Skeletal muscle satellite cell (primary cell): ENCODE data around the gene NUMB.
"Not testable (repeated sequence)": the region's sequence is repeated elsewhere in the genome, so short reads cannot be mapped to it uniquely, and the experiment has no call there.

Experiments
- H3K27me3 ChIP-seq: 2 replicates; pipeline ENCODE4 v1.7.0; 2013; ENCODE audit warnings: low read length; ENCODE audit not compliant: control insufficient read depth, insufficient read depth
- H3K36me3 ChIP-seq: 2 replicates; pipeline ENCODE4 v1.7.0; 2013; ENCODE audit warnings: mild to moderate bottlenecking, control low read depth, low read length; ENCODE audit not compliant: insufficient read depth
- H3K4me1 ChIP-seq: 2 replicates; pipeline ENCODE4 v1.7.0; 2013; ENCODE audit warnings: low read length; ENCODE audit not compliant: control insufficient read depth, insufficient read depth
- H3K4me2 ChIP-seq: 2 replicates; pipeline ENCODE4 v1.7.0; 2013; ENCODE audit warnings: mild to moderate bottlenecking, low read length
- H3K4me3 ChIP-seq: 2 replicates; pipeline ENCODE4 v1.7.0; 2013; ENCODE audit warnings: low read length
- H3K9ac ChIP-seq: 2 replicates; pipeline ENCODE4 v1.7.0; 2013; ENCODE audit warnings: mild to moderate bottlenecking, low read depth, low read length, moderate library complexity
- H3K9me3 ChIP-seq: replicated peaks from 2 replicates; pipeline ENCODE4 v1.7.0; 2013; ENCODE audit warnings: mild to moderate bottlenecking, control low read depth, low read length

The NUMB gene

DNA sequence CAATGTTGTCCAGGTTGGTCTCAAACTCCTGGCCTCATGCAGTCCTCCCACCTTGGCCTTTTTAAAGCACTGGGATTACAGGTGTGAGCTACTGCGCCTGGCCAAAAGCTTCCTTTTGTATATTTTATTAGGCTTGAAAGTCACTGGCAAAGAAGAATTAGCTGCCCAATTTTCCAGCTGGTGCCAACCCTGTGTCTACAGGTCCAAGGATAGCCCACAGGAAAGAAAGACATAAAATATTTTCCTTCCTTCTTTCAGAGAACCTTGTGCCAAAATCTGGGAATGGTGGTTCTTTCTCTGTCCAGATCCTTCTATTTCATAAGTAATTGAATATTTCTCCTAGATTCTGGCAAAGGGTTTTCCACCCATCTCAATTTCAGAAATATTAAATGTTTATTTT, 84.1 kb downstream of the NUMB start:
- Histone ChIP-seq H3K4me1 (no peaks in the 10 kb centered on the region), H3K9ac (no peak overlapping the region), H3K36me3 (no peaks in the 10 kb centered on the region), H3K27me3 (no peaks in the 10 kb centered on the region), H3K4me3 (no peak overlapping the region), H3K4me2 (no peak overlapping the region), H3K9me3 (no peaks in the 10 kb centered on the region)

DNA sequence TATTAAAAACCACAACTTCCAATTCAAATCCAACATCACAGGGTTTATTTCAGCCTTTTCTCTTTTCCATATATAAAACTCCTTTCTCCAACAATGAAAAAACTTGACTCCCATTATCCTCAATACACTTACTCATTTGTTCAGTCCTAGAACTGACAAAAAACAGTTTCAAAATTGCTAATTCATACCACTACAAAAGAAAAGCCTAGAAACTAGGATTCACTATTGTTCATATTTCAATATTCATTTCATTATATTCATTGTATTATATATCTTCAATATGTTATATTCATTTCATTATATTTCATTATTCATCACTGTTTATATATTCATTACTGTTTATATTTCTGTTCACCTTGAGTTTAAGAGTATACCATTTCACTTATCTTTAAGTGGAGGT, 85.8 kb downstream of the NUMB start:
- no peaks in the 10 kb centered on the region for H3K9me3 ChIP-seq
- no peaks in the 10 kb centered on the region for H3K27me3 ChIP-seq
- no peaks in the 10 kb centered on the region for H3K4me1 ChIP-seq
- no peaks in the 10 kb centered on the region for H3K36me3 ChIP-seq
- H3K4me3 ChIP-seq = no peak overlapping the region
- no peak overlapping the region for H3K9ac ChIP-seq
- no peak overlapping the region for H3K4me2 ChIP-seq

DNA sequence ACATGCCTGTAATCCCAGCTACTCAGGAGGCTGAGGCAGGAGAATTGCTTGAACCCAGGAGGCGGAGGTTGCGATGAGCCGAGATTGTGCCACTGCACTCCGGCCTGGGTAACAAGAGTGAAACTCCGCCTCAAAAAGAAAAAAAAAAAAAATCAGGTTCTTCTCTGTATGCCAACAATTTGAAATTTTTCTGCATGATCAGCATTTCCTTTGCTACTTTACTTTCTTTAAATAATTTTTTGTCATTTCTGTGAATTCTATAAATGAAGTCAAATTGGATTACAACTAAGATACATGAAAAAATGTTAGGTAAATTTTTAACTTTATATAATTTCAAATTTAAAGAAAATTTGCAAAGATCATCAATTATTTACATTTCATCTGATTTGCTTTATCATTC, 87.8 kb downstream of the NUMB start:
- H3K9ac ChIP-seq = no peak overlapping the region
- H3K4me1 ChIP-seq = no peaks in the 10 kb centered on the region
- no peaks in the 10 kb centered on the region for H3K27me3 ChIP-seq

DNA sequence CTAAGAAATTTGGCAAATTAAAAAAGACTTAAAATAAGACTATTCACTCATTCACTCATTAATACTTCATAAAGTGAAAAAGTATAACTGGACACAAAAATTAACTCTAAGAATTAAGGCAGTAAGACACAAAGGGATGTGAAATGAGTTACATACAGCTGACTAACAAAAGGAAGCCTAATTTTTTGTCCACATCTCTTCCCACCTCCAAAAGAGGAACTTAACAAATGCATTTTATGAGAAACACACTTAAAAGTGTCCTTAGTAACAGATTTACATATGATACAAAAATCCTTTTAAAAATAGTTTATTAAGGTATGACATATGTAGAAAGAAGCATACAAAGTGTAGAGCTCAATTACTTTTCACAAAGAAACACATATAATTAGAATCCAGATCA, 88.9 kb downstream of the NUMB start:
- no peaks in the 10 kb centered on the region for H3K9me3 ChIP-seq
- H3K9ac ChIP-seq = no peak overlapping the region
- H3K4me3 ChIP-seq = no peak overlapping the region
- no peaks in the 10 kb centered on the region for H3K4me1 ChIP-seq
- H3K27me3 ChIP-seq = no peaks in the 10 kb centered on the region
- no peak overlapping the region for H3K4me2 ChIP-seq
- no peaks in the 10 kb centered on the region for H3K36me3 ChIP-seq

More for the DNA sequence above, 87.8 kb downstream of the NUMB start:
- no peaks in the 10 kb centered on the region for H3K36me3 ChIP-seq
- H3K4me3 ChIP-seq = no peak overlapping the region
- no peak overlapping the region for H3K4me2 ChIP-seq
- no peaks in the 10 kb centered on the region for H3K9me3 ChIP-seq

DNA sequence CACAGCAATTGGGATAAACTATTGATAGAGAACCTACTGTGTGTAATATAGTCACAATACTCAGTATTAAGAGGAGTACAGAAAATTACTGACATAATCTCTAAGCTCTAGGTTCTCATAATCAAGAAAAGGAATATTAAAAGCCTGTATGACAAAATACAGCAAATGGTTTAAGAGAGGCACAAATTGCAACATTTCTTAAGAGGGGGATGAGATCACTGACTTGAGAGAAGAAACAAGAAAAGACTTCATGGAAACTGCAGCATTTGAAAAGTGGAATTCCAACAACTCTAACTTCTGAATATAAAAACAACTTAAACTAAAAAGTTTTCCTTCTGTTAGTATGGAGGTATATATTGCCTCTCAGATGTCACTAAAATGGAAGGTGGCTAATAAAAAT, 89.7 kb downstream of the NUMB start:
- no peak overlapping the region for H3K4me2 ChIP-seq
- H3K36me3 ChIP-seq = peaks cover 1% of the 10 kb centered on the region
- H3K9me3 ChIP-seq = no peaks in the 10 kb centered on the region
- no peak overlapping the region for H3K9ac ChIP-seq
- no peaks in the 10 kb centered on the region for H3K4me1 ChIP-seq
- no peaks in the 10 kb centered on the region for H3K27me3 ChIP-seq
- no peak overlapping the region for H3K4me3 ChIP-seq

DNA sequence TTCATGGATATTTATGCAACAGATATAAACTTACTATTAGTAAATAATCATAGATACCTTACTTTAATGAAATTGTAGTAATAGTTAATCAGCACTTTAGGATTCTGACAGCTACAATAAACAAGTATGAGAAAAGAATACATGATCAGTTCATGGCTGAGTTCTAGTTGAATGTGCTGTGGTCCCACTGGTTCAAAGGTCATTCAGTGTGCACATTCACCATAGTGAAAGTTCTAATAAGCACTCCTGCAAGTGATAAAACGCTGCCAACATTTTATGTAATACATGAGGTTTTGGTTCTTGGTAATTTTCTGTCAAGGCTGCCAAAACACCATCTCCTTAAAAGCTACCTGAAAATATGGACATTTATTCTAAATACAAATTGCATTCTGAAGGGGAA, 92.6 kb downstream of the NUMB start:
- H3K4me3 ChIP-seq = no peak overlapping the region
- H3K9me3 ChIP-seq = no peaks in the 10 kb centered on the region
- H3K4me1 ChIP-seq = no peaks in the 10 kb centered on the region
- no peak overlapping the region for H3K9ac ChIP-seq
- no peaks in the 10 kb centered on the region for H3K27me3 ChIP-seq
- H3K4me2 ChIP-seq = no peak overlapping the region
- peaks cover 9% of the 10 kb centered on the region for H3K36me3 ChIP-seq

DNA sequence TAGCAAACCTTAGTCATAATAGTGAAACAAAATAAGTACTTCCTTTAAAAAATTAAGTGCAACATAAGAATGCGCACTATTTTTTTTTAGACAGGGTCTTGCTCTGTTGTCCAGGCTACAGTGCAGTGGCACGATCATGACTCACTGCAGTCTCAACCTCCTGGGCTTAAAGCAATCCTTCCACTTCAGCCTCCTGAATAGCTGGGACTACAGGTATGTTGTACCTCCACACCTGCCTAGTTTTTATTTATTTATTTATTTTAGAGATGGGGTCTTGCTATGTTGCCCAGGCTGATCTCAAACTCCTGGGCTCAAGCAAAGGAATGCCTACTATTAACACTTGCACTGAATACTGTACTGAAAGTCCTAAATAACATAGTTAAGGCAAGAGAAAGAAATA, 93.8 kb downstream of the NUMB start:
- no peaks in the 10 kb centered on the region for H3K4me1 ChIP-seq
- no peak overlapping the region for H3K9ac ChIP-seq
- no peak overlapping the region for H3K4me3 ChIP-seq
- H3K4me2 ChIP-seq = no peak overlapping the region
- peaks cover 9% of the 10 kb centered on the region for H3K36me3 ChIP-seq
- no peaks in the 10 kb centered on the region for H3K27me3 ChIP-seq
- H3K9me3 ChIP-seq = no peaks in the 10 kb centered on the region

DNA sequence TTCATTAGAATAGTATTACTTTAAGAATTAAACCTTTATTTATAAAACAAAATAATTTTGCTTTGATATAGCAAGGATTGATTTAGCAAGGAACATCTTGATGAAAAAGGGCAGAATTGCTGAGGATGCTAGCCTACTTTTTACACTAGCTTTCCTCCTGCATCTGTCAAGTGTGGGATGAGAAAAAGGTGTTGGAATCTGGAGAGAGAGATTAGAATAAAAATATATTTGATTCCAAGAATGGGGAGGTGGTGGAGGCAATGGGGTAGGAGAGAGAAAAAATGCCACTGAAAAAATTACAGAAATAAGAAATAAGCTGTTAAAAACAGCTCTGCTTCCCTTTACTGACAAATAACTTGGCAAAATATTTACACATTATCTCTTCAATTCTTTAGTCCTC, 98.9 kb downstream of the NUMB start:
- Histone ChIP-seq H3K4me1 (no peaks in the 10 kb centered on the region), H3K4me2 (no peak overlapping the region), H3K9me3 (no peaks in the 10 kb centered on the region), H3K9ac (no peak overlapping the region), H3K4me3 (no peak overlapping the region), H3K27me3 (no peaks in the 10 kb centered on the region), H3K36me3 (peaks cover 14% of the 10 kb centered on the region)

DNA sequence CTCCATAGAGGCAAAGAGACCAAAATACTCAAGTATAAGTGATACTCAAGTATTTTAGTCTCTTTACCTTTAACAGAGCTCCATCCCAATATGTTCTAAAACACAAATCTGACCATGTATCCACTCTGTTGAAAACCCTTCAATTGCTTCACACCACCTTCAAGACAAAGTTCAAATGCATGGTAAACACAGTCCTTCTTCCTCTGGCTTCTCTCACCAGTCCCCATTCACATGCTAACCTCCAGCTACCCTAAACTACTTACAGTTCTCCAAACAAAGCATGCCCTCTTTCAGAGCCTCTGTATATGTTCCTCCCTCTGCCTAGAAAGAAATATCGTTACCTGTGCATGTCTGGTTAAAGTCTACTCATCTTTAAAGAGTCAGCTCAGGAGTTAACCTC, 100.2 kb downstream of the NUMB start:
- H3K36me3 ChIP-seq = peaks cover 8% of the 10 kb centered on the region
- H3K9ac ChIP-seq = no peak overlapping the region
- H3K4me2 ChIP-seq = no peak overlapping the region
- no peaks in the 10 kb centered on the region for H3K9me3 ChIP-seq
- no peaks in the 10 kb centered on the region for H3K4me1 ChIP-seq
- no peak overlapping the region for H3K4me3 ChIP-seq
- H3K27me3 ChIP-seq = no peaks in the 10 kb centered on the region

DNA sequence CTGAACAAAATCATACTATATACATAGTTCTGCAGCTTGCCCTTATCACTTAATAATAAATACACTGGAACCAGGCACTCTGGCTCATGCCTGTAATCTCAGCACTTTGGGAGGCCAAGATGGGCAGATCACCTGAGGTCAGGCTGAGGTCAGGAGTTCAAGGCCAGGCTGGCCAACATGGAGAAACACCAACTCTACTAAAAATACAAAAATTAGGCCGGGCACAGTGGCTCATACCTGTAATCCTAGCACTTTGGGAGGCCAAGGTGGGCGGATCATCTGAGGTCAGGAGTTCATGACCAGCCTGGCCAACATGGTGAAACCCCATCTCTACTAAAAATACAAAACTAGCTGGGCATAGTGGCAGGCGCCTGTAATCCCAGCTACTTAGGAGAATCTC, 109.3 kb downstream of the NUMB start:
- H3K36me3 ChIP-seq, H3K4me3 ChIP-seq, H3K27me3 ChIP-seq, H3K9me3 ChIP-seq, H3K4me1 ChIP-seq, H3K4me2 ChIP-seq, H3K9ac ChIP-seq: not testable (repeated sequence)

DNA sequence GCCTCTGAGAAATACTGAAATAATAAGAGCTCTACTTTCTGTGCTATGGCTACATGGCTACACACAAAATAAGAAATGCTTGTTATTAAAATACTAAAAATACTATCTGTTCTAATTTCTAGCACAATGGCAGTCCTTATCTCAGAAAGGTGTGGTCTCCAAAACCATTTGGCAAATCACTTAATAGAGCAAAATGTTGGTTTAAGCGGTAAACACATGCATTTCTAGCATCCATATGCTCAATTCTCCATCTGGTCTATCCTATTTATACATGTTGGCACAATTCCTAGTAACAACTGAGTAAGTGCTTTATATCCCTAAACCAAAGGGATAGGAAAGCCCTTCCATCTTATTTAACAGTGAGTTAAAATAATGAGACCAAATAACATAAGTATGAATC, 114.0 kb downstream of the NUMB start:
- H3K36me3 ChIP-seq = peaks cover 4% of the 10 kb centered on the region
- no peaks in the 10 kb centered on the region for H3K9me3 ChIP-seq
- no peak overlapping the region for H3K9ac ChIP-seq
- no peaks in the 10 kb centered on the region for H3K27me3 ChIP-seq
- H3K4me1 ChIP-seq = no peaks in the 10 kb centered on the region
- H3K4me2 ChIP-seq = no peak overlapping the region
- H3K4me3 ChIP-seq = no peak overlapping the region

DNA sequence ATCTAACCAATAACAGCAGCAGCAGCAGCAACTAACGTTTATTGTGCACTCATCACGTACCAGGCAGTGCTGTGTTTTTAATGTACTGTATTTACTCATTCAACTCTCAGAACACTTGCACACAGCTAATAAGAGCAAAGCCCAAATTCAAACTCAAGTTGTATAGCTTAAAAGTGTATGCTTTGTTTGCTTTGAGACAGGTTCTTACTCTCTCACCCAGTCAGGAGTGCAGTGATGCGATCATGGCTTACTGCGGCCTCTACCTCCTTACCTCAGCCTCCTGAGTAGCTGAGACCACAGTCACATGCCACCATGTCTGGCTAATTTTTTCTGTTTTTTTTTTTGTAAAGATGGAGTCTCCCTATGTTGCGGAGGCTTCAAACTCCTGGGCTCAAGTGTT, 115.7 kb downstream of the NUMB start:
- H3K4me3 ChIP-seq = no peak overlapping the region
- H3K27me3 ChIP-seq = no peaks in the 10 kb centered on the region
- no peak overlapping the region for H3K9ac ChIP-seq
- no peaks in the 10 kb centered on the region for H3K36me3 ChIP-seq
- H3K4me1 ChIP-seq = no peaks in the 10 kb centered on the region
- H3K9me3 ChIP-seq = no peaks in the 10 kb centered on the region
- no peak overlapping the region for H3K4me2 ChIP-seq
